Measurements from ENCODE around the gene KCNT2. TPM values are rescaled to one million over a fixed set of nuclear protein-coding genes. Genes with fewer than 3 reads are reported as not detected.
A peak's percentile ranks its signal among the peaks of the same experiment; 100 is the strongest.

Gene KCNT2
- total RNA-seq, 1 experiment from 2014 or later, result 9.1 TPM

DNA sequence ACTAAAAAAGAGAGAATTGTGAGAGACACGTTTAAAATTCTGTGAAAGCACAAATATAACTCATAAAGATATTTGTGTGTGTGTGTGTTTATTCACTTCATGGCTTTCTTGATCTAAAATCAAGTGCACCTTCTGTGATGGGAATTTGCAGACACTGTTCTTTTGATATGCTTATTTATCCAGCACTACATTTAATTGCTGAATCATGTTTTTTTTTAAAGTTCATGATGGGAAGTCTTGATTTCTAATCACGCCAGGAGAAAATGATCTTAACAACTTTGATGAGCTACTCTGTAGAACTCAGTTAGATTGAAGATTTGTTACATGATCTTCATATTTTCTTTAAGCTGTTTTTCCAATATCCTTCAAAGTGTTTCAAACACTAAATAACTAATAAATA is 35.0 kb downstream of the KCNT2 start:
- no peak overlapping the region for H2BK5ac ChIP-seq (ENCODE audit: insufficient read length, low read length)
- no peak overlapping the region for H4K91ac ChIP-seq (ENCODE audit: insufficient read length, low read depth, low read length)
- no peak overlapping the region for H2BK20ac ChIP-seq (ENCODE audit: low read depth, low read length, poor library complexity, severe bottlenecking)
- H3K56ac ChIP-seq (ENCODE audit: insufficient read length, low read depth, low read length), result no peak overlapping the region
- peaks cover 2% of the 10 kb centered on the region; the same call in 1 of the 2 replicates for H3K79me2 ChIP-seq (ENCODE audit: insufficient read depth, low read length)
- H3K14ac ChIP-seq (ENCODE audit: insufficient read depth, low read length), result no peak overlapping the region
- no peaks in the 10 kb centered on the region for H3K9me3 ChIP-seq (ENCODE audit: control insufficient read depth, low read depth, low read length)
- H4K8ac ChIP-seq (replicated peaks; ENCODE audit: insufficient read length, low read depth, low read length), result no peak overlapping the region
- H3K36me3 Mint-ChIP-seq (ENCODE audit: insufficient read depth in 1 of 3, low read depth in 3 of 3), result peaks cover 3 to 7% (median 5%) of the 10 kb centered on the region in 3 experiments; a peak in 5 of 7 replicates
- H2BK15ac ChIP-seq (ENCODE audit: low read depth, low read length), result no peak overlapping the region
- no peak overlapping the region for H3K4me2 ChIP-seq (ENCODE audit: insufficient read depth, insufficient read length, low read length)
- H3K9ac ChIP-seq (ENCODE audit: extremely low read depth, insufficient read length, low read length), result no peak overlapping the region
- H3K4me3 Mint-ChIP-seq, result no peak overlapping the region
- H3T11ph ChIP-seq (ENCODE audit: low read length), result no peak overlapping the region
- H3K4me1 ChIP-seq (ENCODE audit: insufficient read depth, low read length), result peaks cover 6% of the 10 kb centered on the region; the same call in 1 of the 2 replicates
- no peak for DNase-seq
- H4K5ac ChIP-seq (ENCODE audit: insufficient read length, low read depth, low read length), result no peak overlapping the region
- peaks cover 28 to 33% of the 10 kb centered on the region in 2 experiments for H3K4me1 Mint-ChIP-seq
- no peak overlapping the region for H3K18ac ChIP-seq (ENCODE audit: insufficient read length, low read depth, low read length)
- no peaks in the 10 kb centered on the region for H3K23me2 ChIP-seq (ENCODE audit: insufficient read length, low read depth, low read length, poor library complexity, severe bottlenecking)
- H3K27ac Mint-ChIP-seq, result peak overlapping the region in 1 of 3 experiments; percentile 60; a peak in 1 of 7 replicates
- H2AK5ac ChIP-seq (ENCODE audit: insufficient read length, low read length), result no peak overlapping the region
- WGBS (ENCODE audit: extremely low coverage, insufficient read length, low lambda C conversion rate), result no CpG with 5 or more reads among the region's 2 CpGs
- TF ChIP-seq, protein P1, sequence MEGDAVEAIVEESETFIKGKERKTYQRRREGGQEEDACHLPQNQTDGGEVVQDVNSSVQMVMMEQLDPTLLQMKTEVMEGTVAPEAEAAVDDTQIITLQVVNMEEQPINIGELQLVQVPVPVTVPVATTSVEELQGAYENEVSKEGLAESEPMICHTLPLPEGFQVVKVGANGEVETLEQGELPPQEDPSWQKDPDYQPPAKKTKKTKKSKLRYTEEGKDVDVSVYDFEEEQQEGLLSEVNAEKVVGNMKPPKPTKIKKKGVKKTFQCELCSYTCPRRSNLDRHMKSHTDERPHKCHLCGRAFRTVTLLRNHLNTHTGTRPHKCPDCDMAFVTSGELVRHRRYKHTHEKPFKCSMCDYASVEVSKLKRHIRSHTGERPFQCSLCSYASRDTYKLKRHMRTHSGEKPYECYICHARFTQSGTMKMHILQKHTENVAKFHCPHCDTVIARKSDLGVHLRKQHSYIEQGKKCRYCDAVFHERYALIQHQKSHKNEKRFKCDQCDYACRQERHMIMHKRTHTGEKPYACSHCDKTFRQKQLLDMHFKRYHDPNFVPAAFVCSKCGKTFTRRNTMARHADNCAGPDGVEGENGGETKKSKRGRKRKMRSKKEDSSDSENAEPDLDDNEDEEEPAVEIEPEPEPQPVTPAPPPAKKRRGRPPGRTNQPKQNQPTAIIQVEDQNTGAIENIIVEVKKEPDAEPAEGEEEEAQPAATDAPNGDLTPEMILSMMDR (conservative IDR thresholded peaks at IDR 0.05), result no peak
- H3K9me3 Mint-ChIP-seq, result no peaks in the 10 kb centered on the region
- no peak overlapping the region for H3K4ac ChIP-seq (ENCODE audit: low read depth, low read length)
- no peak overlapping the region for H3K23ac ChIP-seq (ENCODE audit: insufficient read length, low read depth, low read length)
- H3K27me3 ChIP-seq (ENCODE audit: insufficient read depth, low read length), result no peaks in the 10 kb centered on the region
- H2AFZ ChIP-seq (ENCODE audit: low read length), result no peak overlapping the region
- H2BK12ac ChIP-seq (ENCODE audit: insufficient read length, low read depth, low read length), result no peak overlapping the region
- no peaks in the 10 kb centered on the region for H3K27me3 Mint-ChIP-seq (ENCODE audit: low read depth)
- H2BK120ac ChIP-seq (ENCODE audit: low read depth, low read length, poor library complexity, severe bottlenecking), result no peak overlapping the region
- H3K79me1 ChIP-seq (ENCODE audit: insufficient read depth, low read depth, low read length, poor library complexity, severe bottlenecking), result no peaks in the 10 kb centered on the region
- H3K27ac ChIP-seq (ENCODE audit: insufficient read length, low read depth, low read length), result no peak overlapping the region
- H4K20me1 ChIP-seq (ENCODE audit: control insufficient read depth, insufficient read depth, insufficient read length), result no peaks in the 10 kb centered on the region

All from H9 (cell line).